Mesenchymal stem cell (in vitro differentiated cells and primary cell): ENCODE results near the gene KIF27.

Source experiments
- DNase-seq: peaks from one replicate; pipeline ENCODE4 v3.0.0-alpha.2; 2013
- H2AFZ ChIP-seq: one replicate; pipeline ENCODE4 v1.6.1; 2013; ENCODE audit warnings: low read depth, mild to moderate bottlenecking, control low read depth, inconsistent platforms, low read length, moderate library complexity
- H2AK5ac ChIP-seq: 2 replicates; pipeline ENCODE4 v1.6.1; 2013; ENCODE audit warnings: low read length, moderate library complexity, mild to moderate bottlenecking, inconsistent platforms; ENCODE audit not compliant: severe bottlenecking
- H2BK120ac ChIP-seq: one replicate; pipeline ENCODE4 v1.6.1; 2013; ENCODE audit warnings: low read depth, mild to moderate bottlenecking, inconsistent platforms, low read length, moderate library complexity
- H2BK12ac ChIP-seq, 2 experiments: one replicate each; pipeline ENCODE4 v1.6.1; 2013; ENCODE audit warnings: inconsistent platforms in 2 of 2, low read length in 2 of 2, mild to moderate bottlenecking in 2 of 2, moderate library complexity in 2 of 2, control low read depth in 1 of 2
- H2BK15ac ChIP-seq: one replicate; pipeline ENCODE4 v1.6.1; 2013; ENCODE audit warnings: mild to moderate bottlenecking, low read depth, inconsistent platforms; ENCODE audit not compliant: poor library complexity, severe bottlenecking
- H2BK5ac ChIP-seq: 2 replicates; pipeline ENCODE4 v1.6.1; 2013; ENCODE audit warnings: low read depth, mild to moderate bottlenecking, low read length, control low read depth, inconsistent platforms; ENCODE audit not compliant: poor library complexity, severe bottlenecking
- H3K14ac ChIP-seq, 2 experiments: one replicate each; pipeline ENCODE4 v1.6.1; 2013; ENCODE audit warnings: inconsistent platforms in 2 of 2, low read length in 2 of 2, control low read depth in 1 of 2, mild to moderate bottlenecking in 1 of 2, moderate library complexity in 1 of 2
- H3K18ac ChIP-seq, 2 experiments: one replicate each; pipeline ENCODE4 v1.6.1; 2013; ENCODE audit warnings: inconsistent platforms in 2 of 2, low read length in 2 of 2, control low read depth in 1 of 2, low read depth in 1 of 2, mild to moderate bottlenecking in 1 of 2
- H3K23ac ChIP-seq, 2 experiments: one replicate each; pipeline ENCODE4 v1.6.1; 2013; ENCODE audit warnings: inconsistent platforms in 2 of 2, low read length in 2 of 2, mild to moderate bottlenecking in 2 of 2, moderate library complexity in 2 of 2, control low read depth in 1 of 2
- H3K27ac ChIP-seq: 2 replicates; pipeline ENCODE4 v1.5.1; 2013; ENCODE audit warnings: mild to moderate bottlenecking, moderate library complexity, low read length, control low read depth, inconsistent platforms; ENCODE audit not compliant: poor library complexity, severe bottlenecking
- H3K27me3 ChIP-seq, 2 experiments: 2 replicates each; pipeline versions ENCODE4 v1.6.1 to v1.7.0; 2013; ENCODE audit warnings: low read length in 2 of 2, mild to moderate bottlenecking in 2 of 2, moderate library complexity in 2 of 2, control low read depth in 1 of 2, inconsistent platforms in 1 of 2; ENCODE audit not compliant: control insufficient read depth in 1 of 2, insufficient read depth in 1 of 2
- H3K36me3 ChIP-seq, 2 experiments: 2 replicates each; pipeline versions ENCODE4 v1.6.1 to v1.7.0; 2013; ENCODE audit warnings: low read length in 2 of 2, control low read depth in 1 of 2, inconsistent platforms in 1 of 2, low read depth in 1 of 2, mild to moderate bottlenecking in 1 of 2; ENCODE audit not compliant: insufficient read depth in 2 of 2, control insufficient read depth in 1 of 2
- H3K4ac ChIP-seq, 2 experiments: one replicate each; pipeline ENCODE4 v1.6.1; 2013; ENCODE audit warnings: inconsistent platforms in 2 of 2, low read length in 2 of 2, mild to moderate bottlenecking in 2 of 2, moderate library complexity in 2 of 2, control low read depth in 1 of 2, low read depth in 1 of 2
- H3K4me1 ChIP-seq: 2 replicates; pipeline ENCODE4 v1.6.1; 2013; ENCODE audit warnings: low read depth, low read length, control low read depth; ENCODE audit not compliant: control insufficient read depth, insufficient read depth
- H3K4me2 ChIP-seq: 2 replicates; pipeline ENCODE4 v1.6.1; 2013; ENCODE audit warnings: low read length, mild to moderate bottlenecking, inconsistent platforms; ENCODE audit not compliant: poor library complexity, severe bottlenecking
- H3K4me3 ChIP-seq, 2 experiments: 2 replicates each; pipeline versions ENCODE4 v1.5.1 to v1.7.0; 2013; ENCODE audit warnings: low read length in 2 of 2, mild to moderate bottlenecking in 2 of 2, control low read depth in 1 of 2, low read depth in 1 of 2; ENCODE audit not compliant: insufficient read depth in 1 of 2
- H3K79me1 ChIP-seq: replicated peaks from 2 replicates; pipeline ENCODE4 v1.6.1; 2013; ENCODE audit warnings: mild to moderate bottlenecking, control low read depth, low read length, inconsistent platforms; ENCODE audit not compliant: poor library complexity, severe bottlenecking
- H3K9ac ChIP-seq: 2 replicates; pipeline ENCODE4 v1.7.0; 2013; ENCODE audit warnings: mild to moderate bottlenecking, low read length, moderate library complexity
- H3K9me3 ChIP-seq: 2 replicates; pipeline ENCODE4 v1.7.0; 2013; ENCODE audit warnings: mild to moderate bottlenecking, low read length; ENCODE audit not compliant: control insufficient read depth
- H4K8ac ChIP-seq: one replicate; pipeline ENCODE4 v1.6.1; 2013; ENCODE audit warnings: inconsistent platforms, mild to moderate bottlenecking, low read length, moderate library complexity
- H4K91ac ChIP-seq: one replicate; pipeline ENCODE4 v1.6.1; 2013; ENCODE audit warnings: mild to moderate bottlenecking, low read length, inconsistent platforms
- WGBS: methylation state at CpG from one replicate; pipeline ENCODE4 v1.1.7; 2013; ENCODE audit warnings: mixed read lengths; 5-methylcytosine and 5-hydroxymethylcytosine counted together

The KIF27 gene

GRCh38 chr9:83966209-83966582 lies 45.0 kb upstream of the KIF27 start:
- Histone ChIP-seq H2BK120ac (no peak overlapping the region), H2BK15ac (no peak overlapping the region), H3K9me3 (no peaks in the 10 kb centered on the region), H2AK5ac (no peak overlapping the region), H3K36me3 (peaks cover 5 to 52% of the 10 kb centered on the region in 2 experiments), H4K8ac (no peak overlapping the region), H3K23ac (no peak overlapping the region), H3K14ac (no peak overlapping the region), H2BK12ac (no peak overlapping the region), H3K4me3 (no peak overlapping the region), H3K9ac (no peak overlapping the region), H3K27me3 (no peaks in the 10 kb centered on the region), H3K79me1 (no peaks in the 10 kb centered on the region), H3K4ac (no peak overlapping the region), H4K91ac (no peak overlapping the region), H3K4me1 (no peaks in the 10 kb centered on the region), H3K18ac (no peak overlapping the region), H2BK5ac (no peak overlapping the region), H3K4me2 (no peak overlapping the region), H2AFZ (no peak overlapping the region), H3K27ac (no peak overlapping the region)
- 96% methylated on average over 8 of the region's 8 CpGs for WGBS
- DNase-seq, result no peak

GRCh38 chr9:83965350-83966208 lies 44.3 kb upstream of the KIF27 start:
- no peaks in the 10 kb centered on the region for H3K79me1 ChIP-seq
- H3K4me3 ChIP-seq, result no peak overlapping the region
- H2BK12ac ChIP-seq, result no peak overlapping the region
- H3K27ac ChIP-seq, result no peak overlapping the region
- H3K27me3 ChIP-seq, result no peaks in the 10 kb centered on the region
- no peaks in the 10 kb centered on the region for H3K4me1 ChIP-seq
- no peak overlapping the region for H3K4me2 ChIP-seq
- no peak overlapping the region for H4K91ac ChIP-seq
- no peak overlapping the region for H2AFZ ChIP-seq
- H2AK5ac ChIP-seq, result no peak overlapping the region
- H3K9ac ChIP-seq, result peak overlapping the region; percentile 66
- H3K18ac ChIP-seq, result no peak overlapping the region
- H3K4ac ChIP-seq, result no peak overlapping the region
- H3K23ac ChIP-seq, result no peak overlapping the region
- no peak overlapping the region for H2BK15ac ChIP-seq
- H2BK120ac ChIP-seq, result no peak overlapping the region
- peak; percentile 36 for DNase-seq
- 83% methylated on average over 11 of the region's 11 CpGs for WGBS
- peaks cover 5 to 46% of the 10 kb centered on the region in 2 experiments for H3K36me3 ChIP-seq
- H2BK5ac ChIP-seq, result no peak overlapping the region
- no peak overlapping the region for H3K14ac ChIP-seq
- H4K8ac ChIP-seq, result no peak overlapping the region
- no peaks in the 10 kb centered on the region for H3K9me3 ChIP-seq

GRCh38 chr9:83964973-83965349 lies 43.7 kb upstream of the KIF27 start:
- Histone ChIP-seq H2BK12ac (no peak overlapping the region), H4K8ac (no peak overlapping the region), H4K91ac (no peak overlapping the region), H2AK5ac (no peak overlapping the region), H3K36me3 (peaks cover 5 to 39% of the 10 kb centered on the region in 2 experiments), H3K9ac (peak overlapping the region; percentile 66), H2BK5ac (no peak overlapping the region), H3K4ac (no peak overlapping the region), H3K4me1 (no peaks in the 10 kb centered on the region), H3K27ac (no peak overlapping the region), H3K18ac (no peak overlapping the region), H2AFZ (no peak overlapping the region), H2BK120ac (no peak overlapping the region), H3K14ac (no peak overlapping the region), H2BK15ac (no peak overlapping the region), H3K79me1 (no peaks in the 10 kb centered on the region), H3K23ac (no peak overlapping the region), H3K27me3 (no peaks in the 10 kb centered on the region), H3K4me2 (no peak overlapping the region), H3K4me3 (no peak overlapping the region), H3K9me3 (no peaks in the 10 kb centered on the region)
- WGBS, result 71% methylated on average over 1 of the region's 2 CpGs
- DNase-seq, result peak; percentile 31

GRCh38 chr9:83962165-83962564 lies 40.9 kb upstream of the KIF27 start:
- no peaks in the 10 kb centered on the region for H3K79me1 ChIP-seq
- no peak overlapping the region for H4K8ac ChIP-seq
- no peak overlapping the region for H2AFZ ChIP-seq
- H3K9me3 ChIP-seq, result no peaks in the 10 kb centered on the region
- no peak overlapping the region for H3K4ac ChIP-seq
- H2BK5ac ChIP-seq, result no peak overlapping the region
- H3K27ac ChIP-seq, result no peak overlapping the region
- peaks cover 3% of the 10 kb centered on the region for H3K4me1 ChIP-seq
- no peak overlapping the region for H4K91ac ChIP-seq
- peaks cover 5 to 12% of the 10 kb centered on the region in 2 experiments for H3K36me3 ChIP-seq
- no peak overlapping the region for H3K18ac ChIP-seq
- H3K9ac ChIP-seq, result no peak overlapping the region
- WGBS, result 79% methylated on average over 3 of the region's 3 CpGs
- no peaks in the 10 kb centered on the region for H3K27me3 ChIP-seq
- no peak overlapping the region for H2BK120ac ChIP-seq
- no peak overlapping the region for H2BK12ac ChIP-seq
- H2BK15ac ChIP-seq, result no peak overlapping the region
- H3K23ac ChIP-seq, result no peak overlapping the region
- H3K14ac ChIP-seq, result no peak overlapping the region
- DNase-seq, result no peak
- H3K4me2 ChIP-seq, result no peak overlapping the region
- no peak overlapping the region for H3K4me3 ChIP-seq
- no peak overlapping the region for H2AK5ac ChIP-seq
